AG08396 (cell line): ENCODE data around the gene TSPEAR.

Experiments
- DNase-seq: peaks from one replicate; pipeline ENCODE4 v3.0.0; 2012; ENCODE audit warnings: low spot score, mixed read lengths

TSPEAR gene

GRCh38 chr21:44740742-44741141 is 29.4 kb upstream of the TSPEAR start:
- no peak for DNase-seq

GRCh38 chr21:44739316-44739715 is 27.9 kb upstream of the TSPEAR start:
- DNase-seq: no peak

GRCh38 chr21:44738621-44739020 is 27.2 kb upstream of the TSPEAR start:
- DNase-seq: no peak

- DNase-seq: no peak
These were observed 26.5 kb upstream of the TSPEAR start for GRCh38 chr21:44737706-44738354.

GRCh38 chr21:44736291-44737004 is 25.1 kb upstream of the TSPEAR start:
- no peak for DNase-seq

- DNase-seq: no peak
These were observed 24.4 kb upstream of the TSPEAR start for GRCh38 chr21:44735821-44736220.

GRCh38 chr21:44734841-44735240 is 23.5 kb upstream of the TSPEAR start:
- DNase-seq: no peak

GRCh38 chr21:44734026-44734745 is 22.8 kb upstream of the TSPEAR start:
- DNase-seq: no peak

- DNase-seq: no peak
These were observed 21.6 kb upstream of the TSPEAR start for GRCh38 chr21:44732956-44733355.

- no peak for DNase-seq
These were observed 20.9 kb upstream of the TSPEAR start for GRCh38 chr21:44732263-44732662.

GRCh38 chr21:44730951-44731579 is 19.7 kb upstream of the TSPEAR start:
- DNase-seq: no peak

GRCh38 chr21:44730028-44730395 is 18.6 kb upstream of the TSPEAR start:
- no peak for DNase-seq

- no peak for DNase-seq
These were observed 18.1 kb upstream of the TSPEAR start for GRCh38 chr21:44729336-44730027.

- no peak for DNase-seq
These were observed 17.3 kb upstream of the TSPEAR start for GRCh38 chr21:44728716-44729115.

- DNase-seq: no peak
These were observed 16.4 kb upstream of the TSPEAR start for GRCh38 chr21:44727757-44728156.

GRCh38 chr21:44727321-44727720 is 15.9 kb upstream of the TSPEAR start:
- no peak for DNase-seq

- DNase-seq: no peak
These were observed 15.5 kb upstream of the TSPEAR start for GRCh38 chr21:44726826-44727225.

GRCh38 chr21:44724926-44725325 is 13.6 kb upstream of the TSPEAR start:
- DNase-seq: no peak

- DNase-seq: no peak
These were observed 12.8 kb upstream of the TSPEAR start for GRCh38 chr21:44724196-44724595.

GRCh38 chr21:44723177-44724131 is 12.1 kb upstream of the TSPEAR start:
- DNase-seq: no peak

- DNase-seq: no peak
These were observed 11.4 kb upstream of the TSPEAR start for GRCh38 chr21:44722731-44723130.
